HepG2 (cell line): ENCODE measurements around the gene KCTD21. TPM values are rescaled to one million over a fixed set of nuclear protein-coding genes. Genes with fewer than 3 reads are reported as not detected.

Source experiments
- CCAR2 ChIP-seq: fragments of 200-400 bp; formaldehyde crosslinking; optimal IDR thresholded peaks from 2 replicates; pipeline ENCODE3; 2018; ENCODE audit warnings: low read depth, mild to moderate bottlenecking, low read length, moderate library complexity
- DMAP1 ChIP-seq: IDR thresholded peaks from 2 replicates; pipeline ENCODE4 v1.6.1; 2016
- GLI4 ChIP-seq: sonication (generic); formaldehyde crosslinking; IDR thresholded peaks from 2 replicates; pipeline ENCODE4 v1.5.1; 2020; ENCODE audit warnings: missing genetic modification reagents, mild to moderate bottlenecking, moderate library complexity, borderline replicate concordance
- HNF4G ChIP-seq, 2 experiments: sonication (generic) in 1 of 2; formaldehyde crosslinking in 1 of 2; IDR thresholded peaks; 2 replicates each; pipeline versions ENCODE4 v1.4.0 to v1.6.1; 2011 to 2020; ENCODE audit warnings: borderline replicate concordance in 2 of 2, low read depth in 2 of 2, mild to moderate bottlenecking in 2 of 2, low read length in 1 of 2, missing genetic modification reagents in 1 of 2, moderate library complexity in 1 of 2
- KLF9 ChIP-seq: IDR thresholded peaks from 2 replicates; pipeline ENCODE4 v1.6.1; 2016; ENCODE audit warnings: low read depth
- MAF1 ChIP-seq: sonication (generic); formaldehyde crosslinking; IDR thresholded peaks from 2 replicates; pipeline ENCODE4 v1.5.0; 2020; ENCODE audit warnings: missing genetic modification reagents, borderline replicate concordance
- POLR2AphosphoS5 ChIP-seq: IDR thresholded peaks from 2 replicates; pipeline ENCODE4 v1.6.1; 2012; ENCODE audit warnings: low read depth, low read length
- PREB ChIP-seq: sonication (generic); formaldehyde crosslinking; IDR thresholded peaks from 2 replicates; pipeline ENCODE4 v1.4.0; 2020; ENCODE audit warnings: missing genetic modification reagents
- SKI ChIP-seq: fragments of 450-650 bp; IDR thresholded peaks from one replicate; pipeline ENCODE4 v1.6.1; 2018; ENCODE audit warnings: mild to moderate bottlenecking; ENCODE audit not compliant: partially characterized antibody
- SRY ChIP-seq: sonication (generic); formaldehyde crosslinking; IDR thresholded peaks from 2 replicates; pipeline ENCODE4 v1.8.0; 2022; ENCODE audit warnings: mild to moderate bottlenecking, missing genetic modification reagents
- TEAD3 ChIP-seq: optimal IDR thresholded peaks from 2 replicates; pipeline ENCODE3; 2016; ENCODE audit warnings: borderline replicate concordance
- ZNF264 ChIP-seq: sonication (generic); formaldehyde crosslinking; IDR thresholded peaks from 2 replicates; pipeline ENCODE4 v1.4.0; 2020; ENCODE audit warnings: missing genetic modification reagents
- ZNF292 ChIP-seq: sonication (generic); formaldehyde crosslinking; IDR thresholded peaks from 2 replicates; pipeline ENCODE4 v1.8.1; 2022; ENCODE audit warnings: mild to moderate bottlenecking, low read depth, missing genetic modification reagents, borderline replicate concordance
- ZUFSP ChIP-seq: sonication (generic); formaldehyde crosslinking; IDR thresholded peaks from 2 replicates; pipeline ENCODE4 v1.9.0; 2021; ENCODE audit warnings: missing genetic modification reagents, mild to moderate bottlenecking, borderline replicate concordance
- polyA plus RNA-seq, 8 experiments: library from polyadenylated mRNA; depleted of rRNA in 3 of 8; stranded (reverse) in 7 of 8; unstranded in 1 of 8; fragments of >200 nt; fragmentation: Illumina TruSeq in 4 of 8; extraction: Trizol in 4 of 8; gene quantifications; 2 replicates each; pipeline versions ENCODE4 v1.2.1 to v1.2.3, GENCODE V29; 2011 to 2016; ENCODE audit warnings: low read depth in 4 of 8, missing spikeins in 1 of 8, mixed read lengths in 1 of 8; ENCODE audit not compliant: insufficient read depth in 1 of 8
- total RNA-seq, 5 experiments: library from RNA; depleted of rRNA; stranded (reverse); fragments of >200 nt; fragmentation: Illumina TruSeq; extraction: Trizol; gene quantifications; 2 replicates each; pipeline ENCODE4 v1.2.3, GENCODE V29; 2016; ENCODE audit warnings: low read depth in 1 of 5
- TF ChIP-seq, protein P1 (sequence below): sonication (generic); formaldehyde crosslinking; IDR thresholded peaks from 2 replicates; pipeline ENCODE4 v1.4.0; 2020; ENCODE audit warnings: missing genetic modification reagents, borderline replicate concordance
- TF ChIP-seq, protein P2 (sequence below): sonication (generic); formaldehyde crosslinking; IDR thresholded peaks from 2 replicates; pipeline ENCODE4 v1.4.0; 2020; ENCODE audit warnings: missing genetic modification reagents, low read depth, mild to moderate bottlenecking, borderline replicate concordance
- TF ChIP-seq, protein P3 (sequence below): sonication (generic); formaldehyde crosslinking; conservative IDR thresholded peaks from 2 replicates; pipeline ENCODE4 v1.8.0; 2022; ENCODE audit warnings: mild to moderate bottlenecking, moderate library complexity, missing genetic modification reagents

The KCTD21 gene
- total and polyA plus RNA-seq, 2 of the 13 experiments (the other 11 are each of a cell fraction or from before 2014, with no cell fraction given) = 3.1 to 13.5 TPM

DNA sequence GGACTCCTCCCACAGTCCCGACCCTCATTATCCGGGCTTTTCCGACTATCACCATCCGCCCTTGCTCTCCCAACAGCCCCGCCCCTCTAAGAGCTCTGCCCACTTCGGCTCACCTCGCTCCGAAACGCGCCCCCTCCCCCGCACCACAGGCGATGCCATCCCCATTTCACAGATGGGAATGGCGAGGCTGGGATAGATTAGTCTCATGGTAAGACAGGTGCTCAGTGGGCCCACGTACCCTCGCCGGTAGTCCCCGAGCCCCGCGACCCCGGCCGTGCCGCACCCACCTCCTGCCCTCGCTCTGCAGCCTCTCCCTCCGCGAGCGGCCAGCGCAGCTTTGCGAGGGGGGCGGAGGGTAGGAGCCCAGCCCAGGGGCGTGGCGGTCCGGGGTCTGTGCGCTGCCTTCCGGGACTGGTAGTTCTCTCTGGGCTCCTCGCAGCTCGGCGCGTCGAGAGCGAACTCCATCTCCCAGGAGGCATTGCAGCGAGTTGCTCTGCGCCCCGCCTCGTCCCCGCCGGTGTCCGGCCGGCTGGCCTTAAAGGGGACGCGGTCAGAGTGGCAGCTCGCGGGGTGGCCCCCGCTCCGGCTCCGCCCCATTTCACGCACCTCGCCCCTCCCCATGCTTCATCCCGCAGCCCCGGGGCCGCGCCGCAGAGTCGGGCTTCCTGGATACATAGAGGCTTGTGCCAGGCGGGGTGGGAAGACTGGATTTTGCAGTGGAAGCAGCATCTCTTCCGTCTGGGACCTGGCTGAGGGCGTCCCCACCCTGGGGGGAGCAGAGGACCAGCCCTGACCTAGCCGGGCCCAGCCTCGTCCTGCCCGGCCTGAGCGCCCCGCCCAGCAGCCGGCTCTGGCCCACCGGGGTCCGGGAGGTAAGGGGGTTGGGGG is at the start of gene KCTD21, which contains the start of gene USP35 (continued):
- TF ChIP-seq, protein P1, sequence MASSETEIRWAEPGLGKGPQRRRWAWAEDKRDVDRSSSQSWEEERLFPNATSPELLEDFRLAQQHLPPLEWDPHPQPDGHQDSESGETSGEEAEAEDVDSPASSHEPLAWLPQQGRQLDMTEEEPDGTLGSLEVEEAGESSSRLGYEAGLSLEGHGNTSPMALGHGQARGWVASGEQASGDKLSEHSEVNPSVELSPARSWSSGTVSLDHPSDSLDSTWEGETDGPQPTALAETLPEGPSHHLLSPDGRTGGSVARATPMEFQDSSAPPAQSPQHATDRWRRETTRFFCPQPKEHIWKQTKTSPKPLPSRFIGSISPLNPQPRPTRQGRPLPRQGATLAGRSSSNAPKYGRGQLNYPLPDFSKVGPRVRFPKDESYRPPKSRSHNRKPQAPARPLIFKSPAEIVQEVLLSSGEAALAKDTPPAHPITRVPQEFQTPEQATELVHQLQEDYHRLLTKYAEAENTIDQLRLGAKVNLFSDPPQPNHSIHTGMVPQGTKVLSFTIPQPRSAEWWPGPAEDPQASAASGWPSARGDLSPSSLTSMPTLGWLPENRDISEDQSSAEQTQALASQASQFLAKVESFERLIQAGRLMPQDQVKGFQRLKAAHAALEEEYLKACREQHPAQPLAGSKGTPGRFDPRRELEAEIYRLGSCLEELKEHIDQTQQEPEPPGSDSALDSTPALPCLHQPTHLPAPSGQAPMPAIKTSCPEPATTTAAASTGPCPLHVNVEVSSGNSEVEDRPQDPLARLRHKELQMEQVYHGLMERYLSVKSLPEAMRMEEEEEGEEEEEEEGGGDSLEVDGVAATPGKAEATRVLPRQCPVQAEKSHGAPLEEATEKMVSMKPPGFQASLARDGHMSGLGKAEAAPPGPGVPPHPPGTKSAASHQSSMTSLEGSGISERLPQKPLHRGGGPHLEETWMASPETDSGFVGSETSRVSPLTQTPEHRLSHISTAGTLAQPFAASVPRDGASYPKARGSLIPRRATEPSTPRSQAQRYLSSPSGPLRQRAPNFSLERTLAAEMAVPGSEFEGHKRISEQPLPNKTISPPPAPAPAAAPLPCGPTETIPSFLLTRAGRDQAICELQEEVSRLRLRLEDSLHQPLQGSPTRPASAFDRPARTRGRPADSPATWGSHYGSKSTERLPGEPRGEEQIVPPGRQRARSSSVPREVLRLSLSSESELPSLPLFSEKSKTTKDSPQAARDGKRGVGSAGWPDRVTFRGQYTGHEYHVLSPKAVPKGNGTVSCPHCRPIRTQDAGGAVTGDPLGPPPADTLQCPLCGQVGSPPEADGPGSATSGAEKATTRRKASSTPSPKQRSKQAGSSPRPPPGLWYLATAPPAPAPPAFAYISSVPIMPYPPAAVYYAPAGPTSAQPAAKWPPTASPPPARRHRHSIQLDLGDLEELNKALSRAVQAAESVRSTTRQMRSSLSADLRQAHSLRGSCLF (CRISPR knock-in tag) = no peak
- TF ChIP-seq HNF4G (IDR thresholded peaks at IDR 0.05; ENCODE audit: borderline replicate concordance, low read depth, low read length) = no peak
- no peak for TF ChIP-seq HNF4G (CRISPR knock-in tag; IDR thresholded peaks at IDR 0.05; ENCODE audit: borderline replicate concordance, low read depth)
- TF ChIP-seq, protein P2, sequence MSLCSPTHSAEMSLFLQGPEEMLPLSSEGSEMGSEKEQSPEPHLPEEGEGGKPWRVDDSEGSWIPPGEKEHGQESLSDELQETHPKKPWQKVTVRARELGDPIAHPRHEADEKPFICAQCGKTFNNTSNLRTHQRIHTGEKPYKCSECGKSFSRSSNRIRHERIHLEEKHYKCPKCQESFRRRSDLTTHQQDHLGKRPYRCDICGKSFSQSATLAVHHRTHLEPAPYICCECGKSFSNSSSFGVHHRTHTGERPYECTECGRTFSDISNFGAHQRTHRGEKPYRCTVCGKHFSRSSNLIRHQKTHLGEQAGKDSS (CRISPR knock-in tag) = peak; percentile 79
- TF ChIP-seq PREB (CRISPR knock-in tag) = no peak
- TF ChIP-seq KLF9 = peak; percentile 42; the same call in 1 of the 2 replicates
- no peak for TF ChIP-seq ZNF264 (CRISPR knock-in tag)
- no peak for TF ChIP-seq ZUFSP (CRISPR knock-in tag)
- peak; percentile 79; the same call in 1 of the 2 replicates for TF ChIP-seq DMAP1 (CRISPR knock-in tag)
- TF ChIP-seq GLI4 (CRISPR knock-in tag) = 0 out of 2 replicates have a peak, but pooled peaks have one; percentile 19
- TF ChIP-seq SKI = peak; percentile 60
- TF ChIP-seq, protein P3, sequence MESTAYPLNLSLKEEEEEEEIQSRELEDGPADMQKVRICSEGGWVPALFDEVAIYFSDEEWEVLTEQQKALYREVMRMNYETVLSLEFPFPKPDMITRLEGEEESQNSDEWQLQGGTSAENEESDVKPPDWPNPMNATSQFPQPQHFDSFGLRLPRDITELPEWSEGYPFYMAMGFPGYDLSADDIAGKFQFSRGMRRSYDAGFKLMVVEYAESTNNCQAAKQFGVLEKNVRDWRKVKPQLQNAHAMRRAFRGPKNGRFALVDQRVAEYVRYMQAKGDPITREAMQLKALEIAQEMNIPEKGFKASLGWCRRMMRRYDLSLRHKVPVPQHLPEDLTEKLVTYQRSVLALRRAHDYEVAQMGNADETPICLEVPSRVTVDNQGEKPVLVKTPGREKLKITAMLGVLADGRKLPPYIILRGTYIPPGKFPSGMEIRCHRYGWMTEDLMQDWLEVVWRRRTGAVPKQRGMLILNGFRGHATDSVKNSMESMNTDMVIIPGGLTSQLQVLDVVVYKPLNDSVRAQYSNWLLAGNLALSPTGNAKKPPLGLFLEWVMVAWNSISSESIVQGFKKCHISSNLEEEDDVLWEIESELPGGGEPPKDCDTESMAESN = peak; percentile 63; the same call in 1 of the 2 replicates
- TF ChIP-seq MAF1 = no peak; the same call in 1 of the 2 replicates
- TF ChIP-seq CCAR2 = no peak
- peak; percentile 52; the same call in 1 of the 2 replicates for TF ChIP-seq SRY
- TF ChIP-seq ZNF292 (CRISPR knock-in tag) = no peak
- peak; percentile 67 for TF ChIP-seq POLR2AphosphoS5
- peak; percentile 35 for TF ChIP-seq TEAD3 (CRISPR knock-in tag)
